Right lobe of liver (tissue), 6 donors: ENCODE measurements around the gene STK40. TPM values are rescaled to one million over a fixed set of nuclear protein-coding genes. Genes with fewer than 3 reads are reported as not detected.

Experiments used
- ATAC-seq, 4 donors: fragments of 200-7000 bp; cut with Tn5 transposase; one replicate each; pipeline ENCODE4 v1.9.1; 2020; ENCODE audit warnings: mild to moderate bottlenecking in 4 of 4, moderate library complexity in 4 of 4
- DNase-seq, 3 donors: peaks; one replicate each; pipeline ENCODE4 v3.0.0-alpha.2; 2020
- H3K27ac ChIP-seq, 3 donors: fragments of 200-600 bp; one replicate each; pipeline ENCODE4 v1.8.0; 2022
- H3K27me3 ChIP-seq, 2 donors: fragments of 200-600 bp; one replicate each; pipeline ENCODE4 v1.8.0; 2022
- H3K36me3 ChIP-seq, 4 donors: fragments of 200-600 bp; sonication (generic) in 1 of 4; one replicate each; pipeline versions ENCODE4 v1.5.1 to v1.8.0; 2017 to 2022; ENCODE audit warnings: control low read depth in 1 of 4
- H3K4me1 ChIP-seq, 4 donors: fragments of 200-600 bp; sonication (generic) in 1 of 4; one replicate each; pipeline versions ENCODE4 v1.5.1 to v1.8.0; 2017 to 2022; ENCODE audit warnings: control low read depth in 1 of 4
- H3K4me3 ChIP-seq, 3 donors: fragments of 200-600 bp; one replicate each; pipeline ENCODE4 v1.8.0; 2022
- H3K9me3 ChIP-seq, 4 donors: fragments of 200-600 bp; sonication (generic) in 1 of 4; one replicate each; pipeline versions ENCODE4 v1.5.1 to v1.8.0; 2017 to 2022; ENCODE audit warnings: control low read depth in 1 of 4
- CTCF ChIP-seq, 4 donors: fragments of 200-600 bp in 3 of 4; fragments of 450-650 bp in 1 of 4; IDR thresholded peaks; one replicate each; pipeline versions ENCODE4 v1.5.1 to v1.8.0; 2016 to 2022; ENCODE audit warnings: antibody characterized with exemption in 4 of 4, mild to moderate bottlenecking in 2 of 4
- POLR2A ChIP-seq: fragments of 450-650 bp; IDR thresholded peaks from one replicate; pipeline ENCODE4 v1.6.1; 2017; ENCODE audit warnings: antibody characterized with exemption, mild to moderate bottlenecking
- WGBS: methylation state at CpG from one replicate; pipeline ENCODE4 v1.1.6; 2018; ENCODE audit warnings: low coverage, low lambda C conversion rate; ENCODE audit not compliant: insufficient coverage; ENCODE audit errors: missing lambda C conversion rate; 5-methylcytosine and 5-hydroxymethylcytosine counted together
- intact Hi-C, 2 donors: fragments of 100-400 bp; cut with DNase I; formaldehyde crosslinking; loops; one replicate each; pipeline versions ENCODE4 v1.11.2 to v1.14.1; 2022
- total RNA-seq, 6 experiments: library from RNA; depleted of rRNA in 2 of 6; stranded (reverse); fragments of >200 nt in 2 of 6; fragmentation: NEBNext Ultra II Directional in 3 of 6; extraction: Animal tissue kit (Norgen Biotek cat#: 25700) in 3 of 6; gene quantifications; one replicate each; pipeline versions ENCODE4 v1.1.0 to v1.2.4, GENCODE V29; 2016 to 2023
- donor health status: DM: no; HTN: yes; CAD: no.
- donor health status: DM: no; HTN: no; CAD: no.
- donor health status: DM: no; HTN: no; CAD: no.
- donor health status: DM: no; HTN: yes; CAD: no.
- donor health status: DM: no; HTN: yes; CAD: no.

STK40 gene
- total RNA-seq, 6 experiments from 2014 or later: 22.7 to 45.5 (median 29.0) TPM

GRCh38 chr1:36341626-36342320 lies 44.0 kb downstream of the STK40 start:
- no peaks in the 10 kb centered on the region for H3K27me3 ChIP-seq
- ATAC-seq: no peak
- intact Hi-C loops: loop anchor here (5.0 to 10.0 kb wide), 2 partner anchors 76 to 83 kb away; no protein-coding TSS in a partner anchor
- H3K9me3 ChIP-seq: no peaks in the 10 kb centered on the region
- no peak for DNase-seq
- 100% methylated on average over 1 of the region's 34 CpGs for WGBS
- no peak overlapping the region for H3K4me3 ChIP-seq
- no peak overlapping the region for H3K27ac ChIP-seq
- TF ChIP-seq CTCF (IDR thresholded peaks at IDR 0.05): no peak
- no peak for TF ChIP-seq POLR2A
- peaks cover 0 to 28% (median 8%) of the 10 kb centered on the region in 4 donors for H3K36me3 ChIP-seq
- no peaks in the 10 kb centered on the region for H3K4me1 ChIP-seq

GRCh38 chr1:36339615-36340014 lies 46.1 kb downstream of the STK40 start:
- 82% methylated on average over 9 of the region's 9 CpGs for WGBS
- Histone ChIP-seq H3K4me3 (no peak overlapping the region), H3K4me1 (no peaks in the 10 kb centered on the region), H3K27ac (no peak overlapping the region), H3K27me3 (no peaks in the 10 kb centered on the region), H3K36me3 (peaks cover 0 to 9% (median 3%) of the 10 kb centered on the region in 4 donors), H3K9me3 (no peaks in the 10 kb centered on the region)
- DNase-seq (no peak), ATAC-seq (peak in 3 of 4 donors; percentile 2 to 19 (median 2))
- intact Hi-C loops: loop anchor here (5.0 to 10.0 kb wide), 2 partner anchors 78 to 85 kb away; no protein-coding TSS in a partner anchor
- TF ChIP-seq CTCF (IDR thresholded peaks at IDR 0.05) (no peak), POLR2A (no peak)

GRCh38 chr1:36339215-36339614 lies 46.5 kb downstream of the STK40 start:
- TF ChIP-seq POLR2A (no peak), CTCF (IDR thresholded peaks at IDR 0.05) (no peak)
- H3K4me1 ChIP-seq: no peaks in the 10 kb centered on the region
- intact Hi-C loops: no loop called here
- H3K27ac ChIP-seq: no peak overlapping the region
- peaks cover 0 to 9% (median 3%) of the 10 kb centered on the region in 4 donors for H3K36me3 ChIP-seq
- ATAC-seq (peak; percentile 9 to 21 (median 14)), DNase-seq (no peak)
- 28% methylated on average over 3 of the region's 7 CpGs for WGBS
- no peaks in the 10 kb centered on the region for H3K9me3 ChIP-seq
- no peaks in the 10 kb centered on the region for H3K27me3 ChIP-seq
- no peak overlapping the region for H3K4me3 ChIP-seq

GRCh38 chr1:36337830-36338229 lies 47.9 kb downstream of the STK40 start:
- whole genome bisulfite sequencing: 48% methylated on average over 3 of the region's 6 CpGs
- intact Hi-C loops: no loop called here
- Histone ChIP-seq H3K36me3 (peaks cover 0 to 9% (median 3%) of the 10 kb centered on the region in 4 donors), H3K9me3 (no peaks in the 10 kb centered on the region), H3K27ac (no peak overlapping the region), H3K27me3 (no peaks in the 10 kb centered on the region), H3K4me3 (no peak overlapping the region), H3K4me1 (no peaks in the 10 kb centered on the region)
- peak in 1 of 4 donors; percentile 14 for ATAC-seq
- no peak for DNase-seq
- TF ChIP-seq CTCF (IDR thresholded peaks at IDR 0.05) (no peak), POLR2A (no peak)
